NCI-H1436 treated with DMSO at 0.1 percent for 48 hours (cell line): Measurements from ENCODE around the gene PRRT3.
"Not testable (repeated sequence)": the region's sequence is repeated elsewhere in the genome, so short reads cannot be mapped to it uniquely, and the experiment has no call there.

Experiments used
- DNase-seq: peaks from one replicate; lab custom pipeline; 2025; lab: John Stamatoyannopoulos, UW

Gene PRRT3

GRCh38 chr3:9918261-9919038, 33.8 kb downstream of the PRRT3 start:
- no peak for DNase-seq

GRCh38 chr3:9917820-9918219, 34.4 kb downstream of the PRRT3 start:
- no peak for DNase-seq

- no peak for DNase-seq
These were observed 35.2 kb downstream of the PRRT3 start, which contains the start of gene IL17RC for GRCh38 chr3:9916734-9917680. Gene IL17RC, plus strand, starts transcription at chr3:9917098. Its CDS starts 218 bp downstream, at chr3:9917316.

- DNase-seq: no peak
These were observed 35.9 kb downstream of the PRRT3 start for GRCh38 chr3:9916346-9916733.

- DNase-seq: no peak
These were observed 36.7 kb downstream of the PRRT3 start for GRCh38 chr3:9915254-9916141.

GRCh38 chr3:9914559-9915253, 37.5 kb downstream of the PRRT3 start:
- DNase-seq: no peak

- DNase-seq: no peak
These were observed 38.2 kb downstream of the PRRT3 start for GRCh38 chr3:9914011-9914410.

- no peak for DNase-seq
These were observed 38.6 kb downstream of the PRRT3 start for GRCh38 chr3:9913601-9914000.

GRCh38 chr3:9912294-9912935, 39.8 kb downstream of the PRRT3 start:
- DNase-seq: no peak

- no peak for DNase-seq
These were observed 40.3 kb downstream of the PRRT3 start for GRCh38 chr3:9911863-9912262.

GRCh38 chr3:9909221-9910013, 42.8 kb downstream of the PRRT3 start:
- DNase-seq: no peak

- DNase-seq: no peak
These were observed 43.9 kb downstream of the PRRT3 start for GRCh38 chr3:9908286-9908685.

- no peak for DNase-seq
These were observed 45.7 kb downstream of the PRRT3 start for GRCh38 chr3:9906480-9906879.

- no peak for DNase-seq
These were observed 48.3 kb downstream of the PRRT3 start for GRCh38 chr3:9903904-9904303.

GRCh38 chr3:9903238-9903624, 49.0 kb downstream of the PRRT3 start:
- DNase-seq: no peak

GRCh38 chr3:9902372-9903237, 49.6 kb downstream of the PRRT3 start, which contains the start of gene IL17RE:
Gene IL17RE, plus strand, starts transcription at chr3:9902848. Its CDS starts 85 bp downstream, at chr3:9902933.
- DNase-seq: no peak

GRCh38 chr3:9901967-9902366, 50.2 kb downstream of the PRRT3 start:
- no peak for DNase-seq

GRCh38 chr3:9900965-9901415, 51.2 kb downstream of the PRRT3 start:
- DNase-seq: not testable (repeated sequence)

GRCh38 chr3:9899289-9899791, 52.9 kb downstream of the PRRT3 start:
- no peak for DNase-seq
